HepG2 (cell line): ENCODE results near the gene PBX4. TPM values are rescaled to one million over a fixed set of nuclear protein-coding genes. Genes with fewer than 3 reads are reported as not detected.

ENCODE experiments used
- ATAC-seq: fragments of 200-7000 bp; cut with Tn5 transposase; 3 replicates; pipeline ENCODE4 v1.9.1; 2020; ENCODE audit warnings: mild to moderate bottlenecking, moderate library complexity
- BruUV-seq: library from RNA; stranded (reverse); fragments of 400-500 nt; replicated peaks from 2 replicates; lab custom pipeline; 2021; lab: Mats Ljungman, UMichigan
- CTCF ChIA-PET: fragments of 300-600 bp; formaldehyde crosslinking; extraction: SDS; loops from one replicate; lab custom pipeline; 2021; ENCODE audit warnings: low total read pairs, inconsistent platforms, low intra/inter-chr PET ratio; lab: Yijun Ruan, JAX
- POLR2A ChIA-PET: fragments of 350-600 bp; sonication (Branson Sonifier 250); formaldehyde crosslinking; loops from one replicate; lab custom pipeline; 2020; ENCODE audit warnings: antibody characterized with exemption, inconsistent platforms; lab: Yijun Ruan, JAX
- DNase-seq: peaks from one replicate; pipeline ENCODE4 v3.0.0-alpha.2; 2015; ENCODE audit warnings: low spot score
- FAIRE-seq: peaks from 3 replicates; lab custom pipeline; 2011; peaks lifted over from hg19 to GRCh38; lab: Jason Lieb, UNC
- H2AFZ ChIP-seq: one replicate; pipeline ENCODE4 v1.6.1; 2011; ENCODE audit warnings: low read length, inconsistent platforms
- H3K27ac ChIP-seq: fragments of 300-600 bp; 3 replicates; pipeline ENCODE4 v1.8.0; 2011; ENCODE audit warnings: mixed run types, mild to moderate bottlenecking, mixed read lengths, low read length, inconsistent platforms; ENCODE audit not compliant: insufficient read depth; ENCODE audit errors: extremely low read length
- H3K27me3 ChIP-seq, 2 experiments: fragments of 200-600 bp in 1 of 2; 2 replicates in 1 of 2; 3 replicates in 1 of 2; pipeline versions ENCODE4 v1.6.0 to v1.8.0; 2011; ENCODE audit warnings: low read length in 2 of 2, mild to moderate bottlenecking in 2 of 2, moderate library complexity in 2 of 2, inconsistent platforms in 1 of 2; ENCODE audit not compliant: insufficient read depth in 2 of 2, control insufficient read depth in 1 of 2
- H3K36me3 ChIP-seq, 2 experiments: fragments of 200-600 bp in 1 of 2; replicated peaks in 1 of 2; 2 replicates in 1 of 2; 3 replicates in 1 of 2; pipeline versions ENCODE4 v1.5.1 to v1.8.0; 2011; ENCODE audit warnings: low read length in 2 of 2, inconsistent platforms in 1 of 2; ENCODE audit not compliant: insufficient read depth in 2 of 2, control insufficient read depth in 1 of 2
- H3K4me1 ChIP-seq: 2 replicates; pipeline ENCODE4 v1.5.1; 2012; ENCODE audit warnings: low read length, inconsistent platforms; ENCODE audit not compliant: insufficient read depth
- H3K4me2 ChIP-seq: 2 replicates; pipeline ENCODE4 v1.6.0; 2011; ENCODE audit warnings: low read depth, low read length, inconsistent platforms
- H3K4me3 ChIP-seq, 3 experiments: fragments of 200-600 bp in 1 of 3; sonication (generic), shearing (Covaris generic) in 1 of 3; replicated peaks in 1 of 3; 2 replicates each; pipeline ENCODE4 v1.5.1; 2011 to 2016; ENCODE audit warnings: low read length in 3 of 3, inconsistent platforms in 2 of 3, low read depth in 2 of 3, mild to moderate bottlenecking in 2 of 3, control low read depth in 1 of 3, mixed read lengths in 1 of 3; ENCODE audit not compliant: insufficient read depth in 1 of 3
- H3K79me2 ChIP-seq: one replicate; pipeline ENCODE4 v1.6.1; 2011; ENCODE audit warnings: low read length, inconsistent platforms; ENCODE audit not compliant: insufficient read depth
- H3K9ac ChIP-seq: 2 replicates; pipeline ENCODE4 v1.6.0; 2011; ENCODE audit warnings: mild to moderate bottlenecking, low read depth, low read length, inconsistent platforms; ENCODE audit not compliant: insufficient read depth
- H3K9me3 ChIP-seq: 2 replicates; pipeline ENCODE4 v1.5.1; 2012; ENCODE audit warnings: mild to moderate bottlenecking, low read length
- H4K20me1 ChIP-seq: 2 replicates; pipeline ENCODE4 v1.6.0; 2011; ENCODE audit warnings: inconsistent platforms, mild to moderate bottlenecking, low read length, moderate library complexity; ENCODE audit not compliant: insufficient read depth
- CREB1 ChIP-seq, 2 experiments: fragments of 450-650 bp in 1 of 2; IDR thresholded peaks; 2 replicates each; pipeline ENCODE4 v1.6.1; 2016 to 2017; ENCODE audit warnings: control low read depth in 1 of 2, mild to moderate bottlenecking in 1 of 2, missing compliant biosample characterization in 1 of 2, missing genetic modification characterization in 1 of 2
- EHMT2 ChIP-seq: fragments of 200-600 bp; sonication (generic); IDR thresholded peaks from 2 replicates; pipeline ENCODE4 v1.7.0; 2017; ENCODE audit warnings: antibody characterized with exemption, low read depth, low read length, borderline replicate concordance
- TCF7L2 ChIP-seq: IDR thresholded peaks from 2 replicates; pipeline ENCODE4 v1.6.1; 2011; ENCODE audit warnings: mild to moderate bottlenecking, low read depth, low read length, moderate library complexity
- ZBTB26 ChIP-seq: IDR thresholded peaks from 2 replicates; pipeline ENCODE4 v1.6.1; 2016; ENCODE audit warnings: missing compliant biosample characterization, missing genetic modification reagents, borderline replicate concordance
- ZEB1 ChIP-seq: IDR thresholded peaks from 2 replicates; pipeline ENCODE4 v1.6.1; 2012; ENCODE audit warnings: mild to moderate bottlenecking, low read depth, inconsistent platforms; ENCODE audit not compliant: insufficient replicate concordance
- WGBS: methylation state at CpG from one replicate; pipeline ENCODE4 v1.1.6; 2017; ENCODE audit warnings: low lambda C conversion rate; 5-methylcytosine and 5-hydroxymethylcytosine counted together
- in situ Hi-C: cut with HindIII; loops from 2 replicates; pipeline ENCODE4 v1.10.0; 2017; ENCODE audit warnings: low pct_unique_long_range_greater_than_20kb; ENCODE audit not compliant: extremely low pct_ligation_motif_present
- intact Hi-C: fragments of 100-400 bp; cut with micrococcal nuclease; formaldehyde crosslinking; loops from one replicate; pipeline ENCODE4 v1.10.0; 2022; ENCODE audit not compliant: unreplicated experiment
- polyA plus RNA-seq, 8 experiments: library from polyadenylated mRNA; depleted of rRNA in 3 of 8; stranded (reverse) in 7 of 8; unstranded in 1 of 8; fragments of >200 nt; fragmentation: Illumina TruSeq in 4 of 8; extraction: Trizol in 4 of 8; gene quantifications; 2 replicates each; pipeline versions ENCODE4 v1.2.1 to v1.2.3, GENCODE V29; 2011 to 2016; ENCODE audit warnings: low read depth in 4 of 8, missing spikeins in 1 of 8, mixed read lengths in 1 of 8; ENCODE audit not compliant: insufficient read depth in 1 of 8
- total RNA-seq, 5 experiments: library from RNA; depleted of rRNA; stranded (reverse); fragments of >200 nt; fragmentation: Illumina TruSeq; extraction: Trizol; gene quantifications; 2 replicates each; pipeline ENCODE4 v1.2.3, GENCODE V29; 2016; ENCODE audit warnings: low read depth in 1 of 5

The PBX4 gene
- total and polyA plus RNA-seq, 2 of the 13 experiments (the other 11 are each of a cell fraction or from before 2014, with no cell fraction given): not detected

GRCh38 chr19:19549804-19550464 lies 68.6 kb downstream of the PBX4 start:
- ChIA-PET CTCF (no interaction called here), POLR2A (no interaction called here)
- no peak for DNase-seq
- Histone ChIP-seq H3K79me2 (no peaks in the 10 kb centered on the region), H3K9me3 (no peaks in the 10 kb centered on the region), H3K27me3 (peaks cover 6 to 59% of the 10 kb centered on the region in 2 experiments; a peak in 4 of 5 replicates), H3K9ac (no peak overlapping the region), H2AFZ (no peak overlapping the region), H3K36me3 (no peaks in the 10 kb centered on the region), H3K4me2 (no peak overlapping the region), H3K4me3 (no peak overlapping the region), H3K27ac (no peak overlapping the region), H4K20me1 (no peaks in the 10 kb centered on the region), H3K4me1 (no peaks in the 10 kb centered on the region)
- TF ChIP-seq TCF7L2 (no peak), ZEB1 (peak; percentile 78), EHMT2 (no peak), CREB1 (IDR thresholded peaks at IDR 0.05) (peak; percentile 71), CREB1 (CRISPR knock-in tag; IDR thresholded peaks at IDR 0.05) (no peak), ZBTB26 (no peak)
- BruUV-seq: no TSS peak
- no peak for ATAC-seq
- in situ Hi-C loops (loop anchor here (25.0 kb wide), 2 partner anchors 412 to 1012 kb away; partner anchors contain the start of gene ZNF737), intact Hi-C loops (no loop called here)
- FAIRE-seq: no peak
- WGBS: 20% methylated on average over 17 of the region's 23 CpGs
